ENCODE data around the gene SHROOM2.
A peak's percentile ranks its signal among the peaks of the same experiment; 100 is the strongest.

Gene SHROOM2

DNA sequence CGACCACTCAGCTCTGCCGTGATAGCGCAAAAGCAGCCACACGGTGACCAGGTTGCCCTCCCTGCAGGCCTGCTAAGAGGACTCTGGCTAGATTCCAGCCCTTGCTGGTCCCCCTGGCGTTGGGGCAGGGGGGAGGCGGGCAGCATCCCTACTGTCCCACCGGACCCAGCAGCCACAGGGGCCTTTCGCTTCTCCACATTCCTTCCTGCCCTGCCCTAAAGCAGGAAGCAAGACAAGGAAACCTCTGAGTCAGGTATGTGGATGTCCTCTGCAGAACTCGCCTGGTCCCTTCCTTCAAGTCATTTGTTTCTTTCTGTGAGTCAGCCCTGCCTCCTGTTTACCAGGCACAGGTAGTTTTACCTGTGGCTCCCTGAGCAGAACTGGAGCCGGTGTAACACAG lies 120.7 kb downstream of the SHROOM2 start:
- DNase-seq, result no peak

DNA sequence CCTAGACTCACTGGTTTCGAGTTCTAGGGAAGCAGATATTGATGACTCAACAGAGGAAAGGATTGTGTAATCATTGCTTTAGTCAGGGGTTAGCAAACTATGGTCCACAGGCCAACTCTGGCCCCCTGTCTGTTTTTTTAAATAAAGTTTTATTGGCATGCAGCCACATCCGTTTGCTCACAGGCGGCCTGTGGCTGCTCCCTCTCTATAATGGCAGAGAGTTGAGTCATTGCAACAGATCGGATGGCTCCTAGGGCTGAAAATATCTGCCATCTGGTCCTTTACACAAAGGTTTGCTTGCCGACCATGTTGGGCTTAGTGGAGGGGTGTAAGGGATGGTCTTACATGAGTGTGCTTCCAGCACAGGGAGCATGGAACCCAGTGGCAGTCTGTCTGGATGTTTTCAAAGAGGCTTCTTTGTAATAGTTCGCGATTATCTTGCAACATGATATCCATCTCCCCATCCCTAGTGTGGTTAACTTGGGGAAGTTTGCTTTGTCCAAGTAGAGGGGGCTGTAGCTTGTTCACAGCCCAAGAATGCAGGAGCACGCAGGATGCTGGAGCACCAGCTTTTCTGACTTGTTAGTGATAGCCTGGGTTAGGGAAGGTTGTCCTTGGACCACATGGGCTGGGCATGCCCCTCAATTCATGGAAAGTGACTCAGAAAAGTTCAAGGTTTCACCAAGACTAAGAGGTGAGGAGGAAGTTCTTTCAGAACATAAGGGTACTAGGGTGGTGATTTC lies 121.6 kb downstream of the SHROOM2 start:
- DNase-seq, result peak; percentile 16

DNA sequence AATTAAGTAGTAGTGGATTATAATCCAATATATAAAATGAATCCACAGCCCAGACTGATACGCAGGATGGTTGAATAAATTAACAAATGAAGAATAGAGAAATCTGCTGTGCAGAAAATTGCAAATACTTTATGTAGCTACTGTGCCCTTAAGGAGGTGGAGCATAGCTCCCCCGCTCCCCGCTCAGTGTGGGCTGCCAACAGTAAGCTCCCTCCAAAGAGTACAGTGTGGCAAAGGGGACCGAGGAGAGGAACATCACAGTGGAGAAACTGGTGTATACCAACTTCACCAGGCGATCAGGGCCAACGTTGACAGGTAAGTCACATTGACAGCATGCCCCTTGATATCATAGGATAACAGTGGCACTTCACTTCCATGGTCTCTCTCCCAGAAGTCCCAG lies 123.0 kb downstream of the SHROOM2 start:
- DNase-seq, result no peak

- DNase-seq, result no peak
Observed at GRCh38 chrX:9911487-9911886, 125.3 kb downstream of the SHROOM2 start.

DNA sequence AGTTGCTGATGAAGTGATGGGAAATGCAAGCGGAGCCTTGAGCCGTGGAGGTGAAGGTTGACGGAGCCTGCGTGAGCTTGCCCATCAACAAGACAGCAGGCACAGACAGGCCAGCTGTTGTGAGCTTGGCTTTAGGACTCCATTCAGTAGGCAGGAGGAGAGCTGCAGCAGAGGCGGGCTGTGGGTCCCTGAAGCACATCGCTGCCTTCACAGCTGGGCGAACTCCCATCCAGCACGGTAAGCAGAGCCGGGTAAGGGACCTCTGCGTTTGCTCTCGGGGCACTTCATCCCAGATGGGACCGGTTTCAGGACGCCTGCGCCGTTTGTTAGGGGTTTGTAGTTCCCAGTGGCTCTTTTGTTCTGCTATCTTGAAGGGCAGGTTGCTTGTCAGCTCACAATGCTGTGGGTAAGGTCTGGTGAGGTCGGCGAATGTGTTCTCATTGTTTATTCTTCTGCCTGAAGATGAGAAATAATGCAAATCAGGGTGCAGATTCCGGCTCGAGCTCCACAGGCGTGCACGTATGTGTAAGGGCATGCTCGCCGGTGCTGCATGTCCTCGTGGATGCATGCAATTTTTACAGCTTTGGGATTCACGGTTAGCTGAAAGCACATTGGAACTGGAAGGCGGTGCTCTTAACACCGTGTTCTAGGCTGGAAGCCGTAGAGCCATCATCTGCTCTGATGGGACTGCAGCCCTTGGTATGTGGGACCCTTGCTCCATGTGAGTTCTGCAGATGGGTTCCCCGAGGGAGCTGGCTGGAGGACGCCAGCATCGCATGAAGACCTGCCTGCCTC lies 126.3 kb downstream of the SHROOM2 start:
- DNase-seq, result no peak

- no peak for DNase-seq
Observed at GRCh38 chrX:9913146-9913433, 126.9 kb downstream of the SHROOM2 start.

DNA sequence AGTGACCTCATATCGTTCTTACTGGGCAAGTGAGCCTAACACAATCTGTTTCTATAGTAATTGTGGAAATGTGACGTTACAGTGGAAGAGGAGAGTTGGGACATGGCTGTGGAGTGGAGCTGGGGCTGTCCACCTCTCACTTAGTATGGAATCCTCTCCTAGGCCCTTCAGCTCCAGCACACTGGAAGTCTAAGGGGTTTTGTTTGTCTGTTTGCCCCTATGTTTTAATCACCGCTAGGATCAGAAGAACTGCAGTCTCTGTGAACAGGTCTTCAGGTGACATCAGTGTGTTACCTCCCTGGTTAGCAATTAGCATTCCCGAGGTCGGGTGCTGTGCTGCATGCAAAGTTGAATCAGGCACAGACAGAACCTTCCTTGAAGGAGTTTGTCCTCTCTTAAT lies 131.6 kb downstream of the SHROOM2 start:
- no peak for DNase-seq

DNA sequence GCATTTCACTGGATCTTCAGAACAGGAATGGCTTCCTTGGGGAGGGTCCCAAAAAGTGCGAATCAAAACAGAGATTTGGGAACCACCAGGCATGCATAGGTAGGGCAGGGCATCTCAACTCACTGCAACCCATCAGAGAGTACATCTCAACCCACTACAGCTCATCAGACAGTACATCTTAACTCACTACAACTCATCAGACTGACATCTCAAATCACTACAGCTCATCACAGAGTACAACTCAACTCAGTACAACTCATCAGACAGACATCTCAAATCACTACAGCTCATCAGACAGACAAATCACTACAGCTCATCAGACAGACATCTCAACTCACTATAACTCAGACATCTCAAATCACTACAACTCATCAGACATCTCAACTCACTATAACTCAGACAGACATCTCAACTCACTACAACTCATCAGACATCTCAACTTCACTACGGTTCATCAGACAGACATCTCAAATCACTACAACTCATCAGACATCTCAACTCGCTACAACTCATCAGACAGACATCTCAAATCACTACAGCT lies 133.5 kb downstream of the SHROOM2 start:
- DNase-seq, result no peak

- DNase-seq, result no peak
Observed at GRCh38 chrX:9921407-9921806, 135.2 kb downstream of the SHROOM2 start.

- DNase-seq, result no peak
Observed at GRCh38 chrX:9923357-9923756, 137.1 kb downstream of the SHROOM2 start.

- no peak for DNase-seq
Observed at GRCh38 chrX:9926002-9926401, 139.8 kb downstream of the SHROOM2 start.

- DNase-seq, result no peak
Observed at GRCh38 chrX:9927698-9928482, 141.7 kb downstream of the SHROOM2 start.

DNA sequence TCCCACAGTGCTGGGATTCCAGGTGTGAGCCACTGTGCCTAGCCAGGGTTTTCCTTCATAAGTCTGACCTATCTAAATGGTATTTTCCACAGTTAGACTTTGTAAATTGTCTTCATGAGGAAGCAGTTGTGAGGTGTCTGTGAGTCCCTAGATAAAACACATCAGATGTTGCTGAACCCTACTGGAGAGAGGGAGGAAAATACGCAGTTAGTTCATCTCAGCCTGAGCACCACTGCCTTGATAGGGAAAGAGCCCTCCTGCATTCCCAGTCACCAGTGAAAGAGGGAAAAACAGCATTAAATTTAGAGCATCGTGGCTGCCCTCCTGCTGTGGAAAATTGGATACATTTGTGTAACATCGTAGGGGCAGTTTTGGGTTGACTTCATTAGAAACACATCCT lies 149.2 kb downstream of the SHROOM2 start:
- no peak for DNase-seq

DNA sequence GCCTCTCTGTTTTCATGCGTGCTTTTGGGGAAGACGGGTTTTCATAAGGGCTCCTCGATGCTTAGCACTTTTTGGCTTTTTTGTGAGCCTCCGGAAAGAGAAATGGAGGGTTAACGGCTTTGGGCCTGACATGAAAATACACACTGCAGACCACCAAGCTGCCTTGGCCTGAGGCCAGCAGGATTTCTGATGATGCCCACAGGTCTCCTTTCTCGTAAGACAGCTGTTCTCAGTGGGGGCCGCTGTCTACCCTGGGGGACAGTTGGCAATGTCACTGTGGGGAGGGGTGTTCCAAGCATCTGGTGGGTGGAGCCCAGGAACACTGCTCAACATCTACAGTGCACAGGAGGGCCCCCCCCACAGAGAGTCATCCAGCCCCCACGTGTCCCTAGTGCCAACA lies 151.5 kb downstream of the SHROOM2 start:
- no peak for DNase-seq

GRCh38 chrX:9938516-9938915 lies 152.3 kb downstream of the SHROOM2 start:
- DNase-seq, result no peak

DNA sequence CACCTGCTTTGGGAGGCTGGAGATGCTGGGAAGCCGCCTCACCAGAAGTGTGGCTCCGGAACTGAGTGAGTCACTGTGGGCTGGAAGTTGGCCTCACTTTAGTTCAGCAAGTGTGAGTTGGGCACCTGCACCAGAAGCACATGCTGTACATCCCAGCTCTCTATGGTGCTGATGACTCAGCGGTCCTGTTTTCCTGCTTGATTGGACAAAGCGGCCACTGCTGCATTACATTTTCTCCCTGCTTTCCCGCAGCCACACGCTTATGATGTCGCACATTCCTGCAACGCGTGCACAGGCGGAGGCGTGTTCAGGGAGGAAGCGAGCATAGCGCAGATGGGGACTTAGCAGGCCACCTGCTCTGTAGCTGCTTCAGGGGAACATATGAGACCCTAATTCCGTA lies 154.2 kb downstream of the SHROOM2 start:
- peak; percentile 7 for DNase-seq

DNA sequence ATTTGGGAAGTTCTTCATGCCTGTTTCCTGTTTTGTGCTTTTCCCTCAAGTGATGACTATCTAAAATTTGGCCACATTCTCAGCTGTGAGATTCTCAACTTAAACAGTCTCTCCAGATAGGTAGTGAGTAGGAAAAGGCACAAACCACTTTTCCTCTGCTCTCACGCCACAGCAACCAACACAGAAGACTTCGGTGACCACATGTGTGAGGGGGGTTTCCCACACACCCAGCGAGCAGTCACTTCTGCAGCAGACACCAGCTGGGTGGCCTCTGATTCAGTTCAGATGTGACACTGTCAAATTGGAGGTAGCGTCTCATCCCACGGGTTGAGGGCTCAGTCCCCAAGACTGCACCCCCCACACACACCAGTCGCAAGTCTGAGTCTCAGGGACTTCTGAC lies 155.9 kb downstream of the SHROOM2 start:
- peak; percentile 86 for DNase-seq

- DNase-seq, result peak; percentile 9
Observed at GRCh38 chrX:9943420-9943819, 157.2 kb downstream of the SHROOM2 start.

DNA sequence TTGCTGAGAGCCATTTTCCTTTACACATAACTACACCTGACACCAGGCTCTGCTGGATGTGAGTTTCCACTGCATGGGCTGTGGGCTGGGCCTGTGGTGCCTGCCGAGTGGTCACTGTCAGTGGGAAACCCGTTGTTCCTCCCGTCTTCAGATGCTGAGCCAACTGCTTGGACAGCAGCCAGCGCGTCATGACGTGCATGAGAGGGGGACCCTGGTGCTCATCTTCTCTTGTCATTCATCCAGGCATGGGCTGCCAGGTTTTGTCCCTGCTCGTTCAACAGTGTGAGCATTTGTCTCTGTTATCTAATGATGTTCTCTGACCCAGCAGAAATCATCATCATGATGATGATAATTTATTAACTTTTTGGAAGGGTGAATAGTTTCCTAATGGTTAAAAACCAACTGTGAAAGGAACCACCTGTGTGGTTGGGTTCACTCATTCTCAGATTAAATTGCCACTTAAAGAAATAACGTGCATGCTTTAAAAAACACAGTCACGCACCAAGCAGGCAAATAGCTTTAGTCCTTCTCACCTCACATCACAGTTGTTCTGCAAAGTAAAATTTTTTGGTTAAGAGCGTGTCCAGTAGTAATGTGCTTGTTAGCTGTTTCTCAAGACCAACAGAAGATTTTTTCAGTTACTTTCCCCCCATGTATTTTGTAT lies 161.0 kb downstream of the SHROOM2 start:
- DNase-seq, result no peak

DNA sequence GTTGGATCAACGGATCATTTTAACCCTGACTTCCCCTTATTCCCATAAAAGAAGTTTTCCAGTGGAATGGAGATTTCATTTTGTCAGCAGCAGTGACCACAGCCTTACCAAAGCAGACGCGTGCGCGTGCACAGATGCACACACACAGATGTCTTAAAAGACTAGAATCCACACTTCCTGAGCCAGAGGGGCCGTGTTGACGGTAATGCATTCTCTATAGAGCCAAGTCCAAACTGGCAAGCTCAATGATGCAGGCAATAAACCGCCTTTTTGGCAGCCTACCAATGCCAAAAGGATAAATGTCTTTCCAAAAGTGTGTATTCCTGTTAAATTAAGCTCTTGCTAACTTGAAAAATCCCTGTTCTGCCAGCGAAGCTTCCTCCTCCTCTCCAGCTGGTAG lies 162.2 kb downstream of the SHROOM2 start:
- DNase-seq, result no peak

DNA sequence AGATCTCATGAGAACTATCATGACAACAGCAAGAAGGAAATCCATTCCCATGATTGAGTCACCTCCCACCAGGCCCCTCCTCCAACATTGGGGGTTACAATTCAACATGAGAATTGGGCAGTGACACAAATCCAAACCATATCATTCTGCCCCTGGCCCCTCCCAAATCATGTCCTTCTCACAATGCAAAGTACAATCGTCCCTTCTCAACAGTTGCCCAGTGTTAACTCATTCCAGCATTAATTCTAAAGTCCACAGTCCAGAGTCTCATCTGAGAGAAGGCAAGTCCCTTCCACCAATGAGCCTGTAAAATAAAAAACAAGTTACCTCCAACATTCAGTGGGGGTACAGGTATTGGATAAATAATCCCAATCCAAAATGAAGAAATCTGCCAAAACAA lies 166.1 kb downstream of the SHROOM2 start:
- no peak for DNase-seq

DNA sequence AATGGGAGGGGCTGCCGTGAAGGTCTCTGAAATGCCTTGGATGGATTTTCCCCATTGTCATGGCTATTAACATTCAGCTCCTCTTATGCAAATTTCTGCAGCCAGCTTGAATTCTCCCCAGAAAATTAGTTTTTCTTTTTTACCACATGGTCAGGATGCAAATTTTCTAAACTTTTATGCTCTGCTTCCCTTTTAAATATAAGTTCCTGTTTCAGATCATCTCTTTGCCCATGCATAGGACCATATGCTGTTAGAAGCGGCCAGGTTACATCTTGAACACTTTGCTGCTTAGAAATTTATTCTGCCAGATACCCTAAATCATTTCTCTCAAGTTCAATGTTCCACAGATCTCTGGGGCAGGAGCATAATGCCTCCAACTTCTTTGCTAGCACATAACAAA lies 167.2 kb downstream of the SHROOM2 start:
- DNase-seq, result no peak

DNA sequence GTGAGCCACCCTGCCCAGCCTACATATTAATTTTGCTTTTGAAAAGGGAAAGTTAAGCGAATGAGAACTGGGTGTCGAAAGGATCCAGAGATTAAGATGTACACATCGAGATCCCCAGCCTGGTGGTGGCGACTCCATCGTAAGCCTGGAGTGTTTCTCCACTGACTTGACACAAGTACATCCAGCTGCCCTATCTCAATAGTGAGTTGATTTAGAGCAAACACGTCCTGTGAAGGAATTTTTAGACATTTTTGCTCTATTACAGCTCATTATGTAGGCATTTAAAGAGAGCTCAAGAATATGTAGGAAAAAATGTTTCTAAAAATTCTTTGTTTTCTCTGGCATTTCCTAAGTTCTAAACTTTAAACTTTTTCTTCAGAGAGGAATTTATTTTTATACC lies 169.3 kb downstream of the SHROOM2 start:
- no peak for DNase-seq

Data from activated CD4-positive, alpha-beta T cell treated with anti-CD3 and anti-CD28 coated beads, Interleukin-2, amount 50 U/mL, for 16 hours (primary cell).